HG03103 (cell line): ENCODE results near the gene CHN1.

ENCODE experiments used
- ATAC-seq: cut with Tn5 transposase; IDR thresholded peaks from one replicate; pipeline ENCODE4 v1.9.1; 2021; ENCODE audit warnings: low read depth; ENCODE audit not compliant: unreplicated experiment

CHN1 gene

GRCh38 chr2:174792309-174793025 lies 212.7 kb downstream of the CHN1 start:
- ATAC-seq, result no peak

GRCh38 chr2:174791746-174792280 lies 213.4 kb downstream of the CHN1 start:
- no peak for ATAC-seq

- ATAC-seq, result no peak
Observed at GRCh38 chr2:174791020-174791419, 214.2 kb downstream of the CHN1 start.

GRCh38 chr2:174789001-174789400 lies 216.2 kb downstream of the CHN1 start:
- ATAC-seq, result no peak

GRCh38 chr2:174788291-174788929 lies 216.8 kb downstream of the CHN1 start:
- ATAC-seq, result no peak

GRCh38 chr2:174787487-174788205 lies 217.5 kb downstream of the CHN1 start:
- ATAC-seq, result no peak

GRCh38 chr2:174786066-174786725 lies 219.0 kb downstream of the CHN1 start:
- no peak for ATAC-seq

- no peak for ATAC-seq
Observed at GRCh38 chr2:174785481-174785880, 219.7 kb downstream of the CHN1 start.

- ATAC-seq, result no peak
Observed at GRCh38 chr2:174784909-174785308, 220.3 kb downstream of the CHN1 start.

- no peak for ATAC-seq
Observed at GRCh38 chr2:174784316-174784715, 220.9 kb downstream of the CHN1 start.

GRCh38 chr2:174781996-174782395 lies 223.2 kb downstream of the CHN1 start:
- no peak for ATAC-seq

- ATAC-seq, result no peak
Observed at GRCh38 chr2:174781298-174781697, 223.9 kb downstream of the CHN1 start.

GRCh38 chr2:174780856-174781255 lies 224.3 kb downstream of the CHN1 start:
- no peak for ATAC-seq

GRCh38 chr2:174780191-174780840 lies 224.9 kb downstream of the CHN1 start:
- ATAC-seq, result no peak

- no peak for ATAC-seq
Observed at GRCh38 chr2:174779361-174779928, 225.7 kb downstream of the CHN1 start.

GRCh38 chr2:174778085-174778981 lies 226.8 kb downstream of the CHN1 start:
- ATAC-seq, result peak; percentile 72

GRCh38 chr2:174777347-174778084 lies 227.7 kb downstream of the CHN1 start:
- ATAC-seq, result no peak

- no peak for ATAC-seq
Observed at GRCh38 chr2:174776675-174777074, 228.5 kb downstream of the CHN1 start.
